Fibroblast of lung (primary cell): ENCODE data around the gene ARHGAP44. TPM values are rescaled to one million over a fixed set of nuclear protein-coding genes. Genes with fewer than 3 reads are reported as not detected.

Experiments used
- DNase-seq, 2 donors: peaks; one replicate each; pipeline versions ENCODE4 v3.0.0 to v3.0.0-alpha.2; 2010; ENCODE audit warnings: low read depth in 2 of 2
- H2AFZ ChIP-seq: 2 replicates; pipeline ENCODE4 v1.5.1; 2012; ENCODE audit warnings: low read length, control low read depth, inconsistent platforms
- H3K27ac ChIP-seq: 2 replicates; pipeline ENCODE4 v1.5.1; 2011; ENCODE audit warnings: low read length, control low read depth; ENCODE audit not compliant: insufficient read depth
- H3K27me3 ChIP-seq: 2 replicates; pipeline ENCODE4 v1.5.1; 2011; ENCODE audit warnings: mild to moderate bottlenecking, low read length; ENCODE audit not compliant: control insufficient read depth, insufficient read depth
- H3K36me3 ChIP-seq: 2 replicates; pipeline ENCODE4 v1.5.1; 2011; ENCODE audit warnings: low read length; ENCODE audit not compliant: control insufficient read depth, insufficient read depth
- H3K4me1 ChIP-seq: 2 replicates; pipeline ENCODE4 v1.5.1; 2011; ENCODE audit warnings: low read length; ENCODE audit not compliant: control insufficient read depth, insufficient read depth; ENCODE audit errors: extremely low read depth
- H3K4me2 ChIP-seq: 2 replicates; pipeline ENCODE4 v1.5.1; 2011; ENCODE audit warnings: low read length, control low read depth; ENCODE audit not compliant: insufficient read depth; ENCODE audit errors: extremely low read depth
- H3K4me3 ChIP-seq, 4 experiments: fragments of 200-600 bp in 1 of 4; sonication (generic) in 1 of 4; replicated peaks in 1 of 4; 2 replicates each; pipeline ENCODE4 v1.5.1; 2011 to 2016; ENCODE audit warnings: low read length in 4 of 4, low read depth in 3 of 4, mild to moderate bottlenecking in 3 of 4, control low read depth in 2 of 4, inconsistent platforms in 1 of 4, mixed read lengths in 1 of 4; ENCODE audit not compliant: insufficient read depth in 1 of 4; ENCODE audit errors: control extremely low read depth in 1 of 4
- H3K79me2 ChIP-seq: 2 replicates; pipeline ENCODE4 v1.5.1; 2012; ENCODE audit warnings: mild to moderate bottlenecking, low read length, inconsistent platforms; ENCODE audit not compliant: control insufficient read depth, insufficient read depth
- H3K9ac ChIP-seq: 2 replicates; pipeline ENCODE4 v1.5.1; 2011; ENCODE audit warnings: mild to moderate bottlenecking, low read length, control low read depth; ENCODE audit not compliant: insufficient read depth
- H3K9me3 ChIP-seq: 2 replicates; pipeline ENCODE4 v1.5.1; 2012; ENCODE audit warnings: low read depth, low read length; ENCODE audit not compliant: control insufficient read depth, insufficient read depth
- H4K20me1 ChIP-seq: 2 replicates; pipeline ENCODE4 v1.5.1; 2011; ENCODE audit warnings: low read length; ENCODE audit not compliant: control insufficient read depth, insufficient read depth; ENCODE audit errors: extremely low read depth
- CTCF ChIP-seq, 2 donors: IDR thresholded peaks in 1 of 2; conservative IDR thresholded peaks in 1 of 2; 1 replicate in 1 of 2; 2 replicates in 1 of 2; pipeline ENCODE4 v1.5.1; 2011 to 2012; ENCODE audit warnings: low read length in 2 of 2, control low read depth in 1 of 2, inconsistent platforms in 1 of 2, low read depth in 1 of 2, mild to moderate bottlenecking in 1 of 2
- EZH2 ChIP-seq: IDR thresholded peaks from 2 replicates; pipeline ENCODE4 v1.5.1; 2012; ENCODE audit warnings: low read length, control low read depth, mild to moderate bottlenecking; ENCODE audit errors: missing control alignments
- polyA plus RNA-seq, 2 donors: library from polyadenylated mRNA; depleted of rRNA in 1 of 2; stranded (reverse) in 1 of 2; unstranded in 1 of 2; fragments of >200 nt; gene quantifications; 2 replicates each; pipeline ENCODE4 v1.2.1, GENCODE V29; 2011 to 2012; ENCODE audit warnings: missing spikeins in 1 of 2
- total RNA-seq: library from RNA; depleted of rRNA; stranded (reverse); fragments of >200 nt; gene quantifications from 2 replicates; pipeline ENCODE4 v1.2.1, GENCODE V29; 2014

Gene ARHGAP44
- total and polyA plus RNA-seq, 2 donors (not counting 1 experiment from before 2014, with no cell fraction given): 0.48 to 1.7 TPM

GRCh38 chr17:13024526-13025257 is 235.4 kb downstream of the ARHGAP44 start:
- no peaks in the 10 kb centered on the region for H3K27me3 ChIP-seq
- peak overlapping the region in 1 of 4 experiments; percentile 25 for H3K4me3 ChIP-seq
- H3K4me1 ChIP-seq: no peaks in the 10 kb centered on the region
- H3K36me3 ChIP-seq: no peaks in the 10 kb centered on the region
- no peak overlapping the region for H3K9ac ChIP-seq
- DNase-seq: peak; percentile 30 to 60
- no peak overlapping the region for H2AFZ ChIP-seq
- H3K79me2 ChIP-seq: no peaks in the 10 kb centered on the region
- TF ChIP-seq CTCF (conservative IDR thresholded peaks at IDR 0.05 in 1 of 2, IDR thresholded peaks at IDR 0.05 in 1 of 2; ENCODE audit: low read depth in 1 of 2, low read length in 2 of 2): peak; percentile 97 to 98
- TF ChIP-seq EZH2: peak; percentile 21
- peak overlapping the region; percentile 34 for H3K4me2 ChIP-seq
- no peak overlapping the region for H3K27ac ChIP-seq
- no peaks in the 10 kb centered on the region for H4K20me1 ChIP-seq
- H3K9me3 ChIP-seq: no peaks in the 10 kb centered on the region

GRCh38 chr17:13025258-13025627 is 235.9 kb downstream of the ARHGAP44 start:
- no peaks in the 10 kb centered on the region for H3K9me3 ChIP-seq
- H2AFZ ChIP-seq: no peak overlapping the region
- H3K36me3 ChIP-seq: no peaks in the 10 kb centered on the region
- no peaks in the 10 kb centered on the region for H3K79me2 ChIP-seq
- no peaks in the 10 kb centered on the region for H4K20me1 ChIP-seq
- H3K27ac ChIP-seq: no peak overlapping the region
- no peak overlapping the region for H3K4me3 ChIP-seq
- no peak for DNase-seq
- no peak overlapping the region for H3K9ac ChIP-seq
- H3K4me2 ChIP-seq: no peak overlapping the region
- H3K27me3 ChIP-seq: no peaks in the 10 kb centered on the region
- no peaks in the 10 kb centered on the region for H3K4me1 ChIP-seq
- TF ChIP-seq CTCF (conservative IDR thresholded peaks at IDR 0.05 in 1 of 2, IDR thresholded peaks at IDR 0.05 in 1 of 2; ENCODE audit: low read depth in 1 of 2, low read length in 2 of 2) (no peak), EZH2 (no peak)

GRCh38 chr17:13025687-13026086 is 236.4 kb downstream of the ARHGAP44 start:
- Histone ChIP-seq H3K4me2 (no peak overlapping the region), H3K4me1 (no peaks in the 10 kb centered on the region), H3K27ac (no peak overlapping the region), H3K79me2 (no peaks in the 10 kb centered on the region), H3K36me3 (no peaks in the 10 kb centered on the region), H2AFZ (no peak overlapping the region), H4K20me1 (no peaks in the 10 kb centered on the region), H3K9ac (no peak overlapping the region), H3K27me3 (no peaks in the 10 kb centered on the region), H3K9me3 (no peaks in the 10 kb centered on the region), H3K4me3 (no peak overlapping the region)
- TF ChIP-seq EZH2: no peak
- no peak for TF ChIP-seq CTCF (conservative IDR thresholded peaks at IDR 0.05 in 1 of 2, IDR thresholded peaks at IDR 0.05 in 1 of 2; ENCODE audit: low read depth in 1 of 2, low read length in 2 of 2)
- no peak for DNase-seq
